SK-N-MC (cell line): Measurements from ENCODE around the gene CD300A.

Source experiments
- EZH2 ChIP-seq: fragments of 200-600 bp; sonication (generic); IDR thresholded peaks from one replicate; pipeline ENCODE4 v1.6.1; 2017; ENCODE audit warnings: antibody characterized with exemption
- POLR2AphosphoS5 ChIP-seq: IDR thresholded peaks from 2 replicates; pipeline ENCODE4 v1.6.1; 2012; ENCODE audit warnings: mild to moderate bottlenecking, low read depth, low read length, borderline replicate concordance

- TF ChIP-seq EZH2 (no peak), POLR2AphosphoS5 (no peak)
These were observed 58.4 kb downstream of the CD300A start for GRCh38 chr17:74524653-74525464.
